Fibroblast of skin of left quadriceps (primary cell): ENCODE measurements around the gene FAM13C.
"Not testable (repeated sequence)": the region's sequence is repeated elsewhere in the genome, so short reads cannot be mapped to it uniquely, and the experiment has no call there.

Experiments used
- DNase-seq, 2 experiments: peaks; one replicate each; pipeline ENCODE4 v3.0.0-alpha.2; 2013; ENCODE audit warnings: low read depth in 2 of 2

FAM13C gene

GRCh38 chr10:59362144-59362958 lies at the start of gene FAM13C:
Gene FAM13C, minus strand, starts transcription at chr10:59362549. Its CDS starts 89 bp downstream, at chr10:59362460.
- DNase-seq: no peak

GRCh38 chr10:59405235-59405634 lies 42.9 kb upstream of the FAM13C start:
- DNase-seq: no peak

- DNase-seq: no peak
These were observed 37.9 kb upstream of the FAM13C start for GRCh38 chr10:59400214-59400613.

- not testable (repeated sequence) for DNase-seq
These were observed 37.0 kb upstream of the FAM13C start for GRCh38 chr10:59399329-59399728.

GRCh38 chr10:59397961-59398360 lies 35.6 kb upstream of the FAM13C start:
- DNase-seq: no peak

- no peak for DNase-seq
These were observed 33.6 kb upstream of the FAM13C start for GRCh38 chr10:59395984-59396383.

- DNase-seq: no peak
These were observed 31.0 kb upstream of the FAM13C start for GRCh38 chr10:59393349-59393748.

GRCh38 chr10:59391060-59391459 lies 28.7 kb upstream of the FAM13C start:
- DNase-seq: no peak

- no peak for DNase-seq
These were observed 26.3 kb upstream of the FAM13C start for GRCh38 chr10:59388671-59388976.

- DNase-seq: peak; percentile 68 to 71
These were observed 25.8 kb upstream of the FAM13C start for GRCh38 chr10:59387951-59388670.

GRCh38 chr10:59384761-59385160 lies 22.4 kb upstream of the FAM13C start:
- DNase-seq: no peak

- DNase-seq: no peak
These were observed 21.6 kb upstream of the FAM13C start for GRCh38 chr10:59383908-59384307.

- no peak for DNase-seq
These were observed 21.1 kb upstream of the FAM13C start for GRCh38 chr10:59383436-59383835.

- no peak for DNase-seq
These were observed 20.5 kb upstream of the FAM13C start for GRCh38 chr10:59382831-59383295.

- no peak for DNase-seq
These were observed 19.3 kb upstream of the FAM13C start for GRCh38 chr10:59381687-59382086.

- DNase-seq: no peak
These were observed 14.5 kb upstream of the FAM13C start for GRCh38 chr10:59376846-59377245.

GRCh38 chr10:59375990-59376389 lies 13.6 kb upstream of the FAM13C start:
- DNase-seq: no peak

GRCh38 chr10:59374916-59375315 lies 12.6 kb upstream of the FAM13C start:
- DNase-seq: no peak

GRCh38 chr10:59373071-59373470 lies 10.7 kb upstream of the FAM13C start:
- no peak for DNase-seq

- no peak for DNase-seq
These were observed 10.2 kb upstream of the FAM13C start for GRCh38 chr10:59372543-59372942.

GRCh38 chr10:59366290-59366689 lies 3.9 kb upstream of the FAM13C start:
- no peak for DNase-seq

- DNase-seq: no peak
These were observed 1.2 kb upstream of the FAM13C start for GRCh38 chr10:59363446-59363958.

- no peak for DNase-seq
These were observed 621 bp upstream of the FAM13C start for GRCh38 chr10:59362959-59363381.
